WERI-Rb-1 (cell line): ENCODE data around the gene UBAP2L.
"Not testable (repeated sequence)": the region's sequence is repeated elsewhere in the genome, so short reads cannot be mapped to it uniquely, and the experiment has no call there.

Source experiments
- DNase-seq: peaks from one replicate; pipeline ENCODE4 v3.0.0-alpha.2; 2020
- H3K27ac ChIP-seq: fragments of 250-450 bp; sonication (Bioruptor Pico); 2 replicates; pipeline ENCODE4 v1.5.1; 2020; ENCODE audit warnings: mild to moderate bottlenecking, moderate library complexity
- H3K27me3 ChIP-seq: fragments of 250-450 bp; sonication (Bioruptor Pico); 2 replicates; pipeline ENCODE4 v1.5.1; 2021; ENCODE audit warnings: mild to moderate bottlenecking, low read depth, moderate library complexity; ENCODE audit not compliant: insufficient read depth, severe bottlenecking
- H3K36me3 ChIP-seq: fragments of 250-450 bp; sonication (Bioruptor Pico); 2 replicates; pipeline ENCODE4 v1.5.1; 2020; ENCODE audit warnings: mild to moderate bottlenecking, moderate library complexity
- H3K4me3 ChIP-seq: 2 replicates; pipeline ENCODE4 v1.5.1; 2011; ENCODE audit warnings: low read depth, mild to moderate bottlenecking, control low read depth, low read length
- H3K9me3 ChIP-seq: fragments of 250-450 bp; sonication (Bioruptor Pico); 2 replicates; pipeline ENCODE4 v1.5.1; 2021; ENCODE audit warnings: mild to moderate bottlenecking, moderate library complexity; ENCODE audit not compliant: severe bottlenecking
- TF ChIP-seq, protein P1 (sequence below): IDR thresholded peaks from 2 replicates; pipeline ENCODE4 v1.5.1; 2011; ENCODE audit warnings: low read depth, mild to moderate bottlenecking, control low read depth, inconsistent platforms, low read length

The UBAP2L gene

GRCh38 chr1:154272999-154273563, 52.3 kb downstream of the UBAP2L start:
- TF ChIP-seq, protein P1, sequence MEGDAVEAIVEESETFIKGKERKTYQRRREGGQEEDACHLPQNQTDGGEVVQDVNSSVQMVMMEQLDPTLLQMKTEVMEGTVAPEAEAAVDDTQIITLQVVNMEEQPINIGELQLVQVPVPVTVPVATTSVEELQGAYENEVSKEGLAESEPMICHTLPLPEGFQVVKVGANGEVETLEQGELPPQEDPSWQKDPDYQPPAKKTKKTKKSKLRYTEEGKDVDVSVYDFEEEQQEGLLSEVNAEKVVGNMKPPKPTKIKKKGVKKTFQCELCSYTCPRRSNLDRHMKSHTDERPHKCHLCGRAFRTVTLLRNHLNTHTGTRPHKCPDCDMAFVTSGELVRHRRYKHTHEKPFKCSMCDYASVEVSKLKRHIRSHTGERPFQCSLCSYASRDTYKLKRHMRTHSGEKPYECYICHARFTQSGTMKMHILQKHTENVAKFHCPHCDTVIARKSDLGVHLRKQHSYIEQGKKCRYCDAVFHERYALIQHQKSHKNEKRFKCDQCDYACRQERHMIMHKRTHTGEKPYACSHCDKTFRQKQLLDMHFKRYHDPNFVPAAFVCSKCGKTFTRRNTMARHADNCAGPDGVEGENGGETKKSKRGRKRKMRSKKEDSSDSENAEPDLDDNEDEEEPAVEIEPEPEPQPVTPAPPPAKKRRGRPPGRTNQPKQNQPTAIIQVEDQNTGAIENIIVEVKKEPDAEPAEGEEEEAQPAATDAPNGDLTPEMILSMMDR: no peak
- Histone ChIP-seq H3K4me3 (peak overlapping the region; percentile 63), H3K27ac (peak overlapping the region; percentile 88), H3K27me3 (no peaks in the 10 kb centered on the region), H3K36me3 (peaks cover 65% of the 10 kb centered on the region), H3K9me3 (no peaks in the 10 kb centered on the region)
- no peak for DNase-seq

DNA sequence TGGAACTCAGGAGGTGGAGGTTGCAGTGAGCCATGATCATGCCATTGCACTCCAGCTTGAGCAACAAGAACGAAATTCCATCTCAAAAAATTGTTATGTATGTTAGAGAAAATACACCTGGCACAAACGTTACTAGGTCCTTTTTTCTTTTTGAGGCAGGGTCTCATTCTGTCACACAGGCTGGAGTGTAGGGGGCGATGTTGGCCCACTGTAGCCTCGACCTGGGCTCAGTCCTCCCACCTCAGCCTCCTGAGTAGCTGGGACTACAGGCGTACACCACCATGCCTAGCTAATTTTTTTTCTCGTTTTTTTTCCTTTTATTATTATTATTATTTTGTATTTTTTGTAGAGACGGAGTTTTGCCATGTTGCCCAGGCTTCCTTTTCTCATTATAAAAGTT, 56.0 kb downstream of the UBAP2L start:
- Histone ChIP-seq H3K36me3 (peaks cover 37% of the 10 kb centered on the region), H3K27ac (no peak overlapping the region), H3K4me3 (no peak overlapping the region), H3K9me3 (no peaks in the 10 kb centered on the region), H3K27me3 (no peaks in the 10 kb centered on the region)
- DNase-seq: peak; percentile 68
- TF ChIP-seq, protein P1: peak; percentile 77

DNA sequence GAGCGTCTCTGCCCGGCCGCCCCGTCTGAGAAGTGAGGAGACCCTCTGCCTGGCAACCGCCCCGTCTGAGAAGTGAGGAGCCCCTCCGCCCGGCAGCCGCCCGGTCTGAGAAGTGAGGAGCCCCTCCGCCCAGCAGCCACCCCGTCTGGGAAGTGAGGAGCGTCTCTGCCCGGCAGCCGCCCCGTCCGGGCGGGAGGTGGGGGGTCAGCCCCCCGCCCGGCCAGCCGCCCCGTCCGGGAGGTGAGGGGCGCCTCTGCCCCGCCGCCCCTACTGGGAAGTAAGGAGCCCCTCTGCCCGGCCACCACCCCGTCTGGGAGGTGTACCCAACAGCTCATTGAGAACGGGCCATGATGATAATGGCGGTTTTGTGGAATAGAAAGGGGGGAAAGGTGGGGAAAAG, 66.8 kb downstream of the UBAP2L start:
- not testable (repeated sequence) for H3K36me3 ChIP-seq, DNase-seq, H3K27ac ChIP-seq, H3K4me3 ChIP-seq
- Histone ChIP-seq H3K9me3 (peaks cover 16% of the 10 kb centered on the region), H3K27me3 (peaks cover 18% of the 10 kb centered on the region)

DNA sequence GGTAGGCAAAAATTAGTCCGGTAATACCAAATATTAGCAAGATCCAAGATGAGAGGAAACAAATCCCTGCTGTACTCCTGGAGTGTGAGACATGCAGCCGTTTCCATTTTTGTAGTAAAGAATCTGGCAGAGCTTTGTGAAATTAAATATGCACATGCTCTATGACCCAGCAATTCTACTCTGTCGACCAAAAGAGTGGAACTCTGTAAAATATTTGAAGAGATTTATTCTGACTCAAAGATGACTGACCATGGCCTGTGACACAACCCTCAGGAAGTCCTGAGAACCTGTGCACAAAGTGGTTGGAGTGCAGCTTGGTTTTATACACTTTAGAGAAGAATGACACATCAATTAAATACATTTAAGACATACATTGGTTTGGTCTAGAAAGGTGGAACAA, 67.9 kb downstream of the UBAP2L start:
- Histone ChIP-seq H3K27me3 (peaks cover 18% of the 10 kb centered on the region), H3K36me3 (no peaks in the 10 kb centered on the region), H3K4me3 (no peak overlapping the region), H3K27ac (no peak overlapping the region), H3K9me3 (peaks cover 16% of the 10 kb centered on the region)
- DNase-seq: no peak
- TF ChIP-seq, protein P1: no peak

DNA sequence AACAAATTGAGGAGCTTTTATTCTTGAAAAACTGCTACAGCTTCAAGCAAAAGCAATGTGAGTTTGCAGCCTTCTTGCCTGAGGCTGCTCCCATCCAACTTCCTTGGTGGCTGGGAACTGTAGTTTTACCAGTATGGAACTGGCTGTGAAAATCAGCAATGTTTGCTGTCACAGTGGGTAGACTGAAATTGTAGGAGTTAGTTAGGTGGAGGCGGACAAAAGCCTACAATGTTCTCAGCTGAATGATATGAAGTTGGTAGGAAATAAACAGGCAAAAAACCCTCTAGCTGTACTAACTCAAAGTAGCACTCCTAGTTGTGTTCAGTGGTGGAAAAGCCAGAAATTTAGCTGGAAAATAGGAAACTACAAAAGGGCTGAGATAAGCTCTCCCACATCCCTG, 70.2 kb downstream of the UBAP2L start:
- no peaks in the 10 kb centered on the region for H3K36me3 ChIP-seq
- no peak overlapping the region for H3K4me3 ChIP-seq
- H3K27ac ChIP-seq: no peak overlapping the region
- no peak for DNase-seq
- TF ChIP-seq, protein P1: no peak
- H3K27me3 ChIP-seq: peaks cover 22% of the 10 kb centered on the region
- peaks cover 24% of the 10 kb centered on the region for H3K9me3 ChIP-seq

GRCh38 chr1:154295408-154296235, 74.9 kb downstream of the UBAP2L start:
- TF ChIP-seq, protein P1: no peak
- Histone ChIP-seq H3K36me3 (no peaks in the 10 kb centered on the region), H3K9me3 (peaks cover 40% of the 10 kb centered on the region), H3K27ac (no peak overlapping the region), H3K27me3 (peaks cover 41% of the 10 kb centered on the region), H3K4me3 (no peak overlapping the region)
- no peak for DNase-seq
